ENCODE measurements around the gene CUL7.

- TF ChIP-seq CTCF (conservative IDR thresholded peaks at IDR 0.05; ENCODE audit: low read depth, low read length) (no peak), EZH2 (IDR thresholded peaks at IDR 0.05; ENCODE audit: low read length, unreplicated experiment) (no peak), EZH2phosphoT487 (IDR thresholded peaks at IDR 0.05; ENCODE audit: borderline replicate concordance, low read length) (no peak)
These were observed 39.7 kb downstream of the CUL7 start, which contains the start of the genes KLHDC3 and MEA1 for GRCh38 chr6:43013843-43014433.
